ENCODE measurements around the gene POFUT2.

Gene POFUT2

GRCh38 chr21:45248301-45248892 lies 39.3 kb downstream of the POFUT2 start:
- DNase-seq (ENCODE audit: low read depth): no peak

GRCh38 chr21:45246386-45247320 lies 41.0 kb downstream of the POFUT2 start:
- DNase-seq (ENCODE audit: low read depth): no peak

- DNase-seq (ENCODE audit: low read depth): no peak
Observed at GRCh38 chr21:45244799-45245340, 42.8 kb downstream of the POFUT2 start.

- DNase-seq (ENCODE audit: low read depth): no peak
Observed at GRCh38 chr21:45243603-45244002, 44.1 kb downstream of the POFUT2 start.

GRCh38 chr21:45241357-45241756 lies 46.3 kb downstream of the POFUT2 start:
- no peak for DNase-seq (ENCODE audit: low read depth)

GRCh38 chr21:45237401-45237800 lies 50.3 kb downstream of the POFUT2 start:
- DNase-seq (ENCODE audit: low read depth): no peak

GRCh38 chr21:45236481-45236880 lies 51.2 kb downstream of the POFUT2 start:
- no peak for DNase-seq (ENCODE audit: low read depth)

GRCh38 chr21:45235488-45235887 lies 52.2 kb downstream of the POFUT2 start:
- no peak for DNase-seq (ENCODE audit: low read depth)

GRCh38 chr21:45234965-45235364 lies 52.7 kb downstream of the POFUT2 start:
- DNase-seq (ENCODE audit: low read depth): no peak

GRCh38 chr21:45234127-45234526 lies 53.6 kb downstream of the POFUT2 start:
- DNase-seq (ENCODE audit: low read depth): no peak

- no peak for DNase-seq (ENCODE audit: low read depth)
Observed at GRCh38 chr21:45231705-45232104, 56.0 kb downstream of the POFUT2 start.

GRCh38 chr21:45228656-45229240 lies 58.9 kb downstream of the POFUT2 start:
- DNase-seq (ENCODE audit: low read depth): no peak

- peak; percentile 74 for DNase-seq (ENCODE audit: low read depth)
Observed at GRCh38 chr21:45228171-45228641, 59.5 kb downstream of the POFUT2 start.

- no peak for DNase-seq (ENCODE audit: low read depth)
Observed at GRCh38 chr21:45227735-45228134, 60.0 kb downstream of the POFUT2 start.

GRCh38 chr21:45226540-45227326 lies 61.0 kb downstream of the POFUT2 start:
- DNase-seq (ENCODE audit: low read depth): peak; percentile 22

- no peak for DNase-seq (ENCODE audit: low read depth)
Observed at GRCh38 chr21:45225741-45226327, 61.9 kb downstream of the POFUT2 start.

- no peak for DNase-seq (ENCODE audit: low read depth)
Observed at GRCh38 chr21:45225041-45225740, 62.5 kb downstream of the POFUT2 start.

- DNase-seq (ENCODE audit: low read depth): peak; percentile 16
Observed at GRCh38 chr21:45224189-45224938, 63.3 kb downstream of the POFUT2 start.

GRCh38 chr21:45223236-45224185 lies 64.2 kb downstream of the POFUT2 start:
- no peak for DNase-seq (ENCODE audit: low read depth)

Measured in activated T-cell treated with anti-CD3 and anti-CD28 coated beads for 24 hours (primary cell).